ENCODE measurements around the gene ZCWPW1.
A peak's percentile ranks its signal among the peaks of the same experiment; 100 is the strongest.
"Not testable (repeated sequence)": the region's sequence is repeated elsewhere in the genome, so short reads cannot be mapped to it uniquely, and the experiment has no call there.

ZCWPW1 gene

DNA sequence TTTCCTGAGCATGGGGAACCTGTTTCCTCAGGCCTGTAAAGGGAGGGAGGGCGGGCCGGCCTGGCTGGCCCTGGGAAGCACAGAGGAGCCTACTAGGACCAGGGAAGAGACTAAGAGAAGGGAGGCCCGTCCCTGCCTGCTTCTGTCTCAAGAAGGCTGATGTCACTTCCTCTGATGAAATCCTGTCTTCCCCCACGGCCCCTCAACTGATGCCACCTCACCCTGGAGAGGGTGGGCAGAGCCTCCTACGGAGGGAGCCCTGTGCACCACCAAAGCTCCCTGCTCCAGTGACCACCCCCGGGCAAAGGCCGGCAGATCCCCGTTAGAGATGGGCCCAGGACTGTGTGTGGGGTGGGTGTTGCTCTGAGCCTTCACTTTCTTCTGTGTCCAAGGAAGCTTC, 56.2 kb downstream of the ZCWPW1 start:
- DNase-seq = no peak

DNA sequence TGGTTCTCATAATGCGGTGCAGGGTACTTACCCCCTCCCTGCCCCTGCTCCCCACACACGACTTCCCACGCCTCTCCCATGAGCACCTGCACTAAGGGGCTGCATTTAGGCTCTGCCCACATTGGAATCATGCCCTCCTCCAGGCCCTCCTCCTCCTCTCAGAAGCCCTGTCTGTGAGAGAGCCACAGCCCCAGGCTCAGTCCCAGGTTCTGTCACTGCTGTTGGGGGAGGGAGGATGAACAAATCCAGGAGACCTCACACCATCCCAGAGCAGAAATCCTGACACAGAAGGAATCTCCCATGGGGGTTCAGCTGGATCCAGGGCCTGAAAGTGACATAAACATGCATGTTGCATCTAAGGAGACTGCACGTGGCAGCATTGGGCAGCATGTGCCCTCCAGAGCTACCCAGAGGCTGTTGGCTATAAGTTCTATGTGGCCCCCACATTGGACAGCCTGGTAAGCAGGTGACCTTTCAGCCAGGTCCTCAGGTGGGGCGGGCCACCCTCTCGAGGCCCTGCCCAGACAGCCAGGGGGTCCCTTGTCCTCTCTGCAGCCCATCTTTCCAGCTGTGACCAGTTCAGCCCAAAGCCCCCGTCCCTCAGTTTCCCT, 56.8 kb downstream of the ZCWPW1 start:
- no peak for DNase-seq

DNA sequence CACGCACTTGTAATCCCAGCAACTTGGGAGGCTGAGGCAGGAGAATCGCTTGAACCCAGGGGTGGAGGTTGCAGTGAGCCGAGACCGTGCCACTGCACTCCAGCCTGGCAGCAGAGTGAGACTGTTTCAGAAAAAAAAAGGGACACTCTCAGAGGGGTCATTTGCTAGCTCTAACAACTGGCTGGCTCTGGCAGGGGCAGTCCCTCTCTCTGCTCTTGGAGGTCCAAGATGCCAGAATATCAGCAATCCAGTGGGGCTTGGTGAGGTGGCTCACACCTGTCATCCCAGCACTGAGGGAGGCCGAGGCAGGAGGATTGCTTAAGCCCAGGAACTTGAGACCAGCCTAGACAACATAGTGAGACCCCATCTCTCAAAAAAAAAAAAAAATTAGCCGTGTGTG, 57.8 kb downstream of the ZCWPW1 start:
- DNase-seq = no peak

DNA sequence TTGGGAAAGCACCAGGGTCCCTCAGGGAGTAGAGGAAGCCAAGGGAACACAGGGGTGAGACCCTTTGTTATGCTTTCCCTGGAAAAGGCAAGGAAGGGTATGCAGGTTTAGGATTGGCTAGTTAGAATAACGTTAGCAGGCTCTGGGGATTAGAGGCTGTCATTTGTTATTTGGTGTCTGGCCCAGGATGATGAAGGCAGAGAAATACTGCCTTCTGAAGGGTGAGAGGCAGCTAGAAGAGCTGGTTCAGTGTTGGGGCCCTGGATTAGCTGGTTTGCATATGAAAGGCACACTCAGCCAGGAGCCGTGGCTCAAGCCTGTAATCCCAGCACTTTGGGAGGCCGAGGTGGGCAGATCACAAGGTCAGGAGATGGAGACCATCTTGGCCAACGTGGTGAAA, 58.2 kb downstream of the ZCWPW1 start:
- peak; percentile 9 for DNase-seq

DNA sequence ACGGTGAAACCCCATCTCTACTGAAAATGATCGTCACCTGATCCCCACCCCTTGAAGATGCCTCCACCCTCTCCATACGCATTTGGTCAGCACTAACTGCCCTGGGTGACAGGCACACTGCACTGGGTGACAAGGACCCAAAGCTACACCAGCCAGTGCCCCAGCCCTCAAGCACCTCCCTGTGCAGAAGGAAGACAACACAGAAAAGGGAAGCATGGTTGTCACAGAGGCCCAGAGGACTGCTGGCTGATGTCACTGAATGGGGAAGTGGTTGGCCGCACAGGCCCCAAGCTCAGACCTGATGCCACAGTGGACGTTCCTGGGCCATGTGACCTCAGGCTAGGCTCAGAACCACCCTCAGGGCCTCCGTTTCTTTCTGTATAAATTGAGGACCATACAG, 59.4 kb downstream of the ZCWPW1 start:
- DNase-seq = no peak

DNA sequence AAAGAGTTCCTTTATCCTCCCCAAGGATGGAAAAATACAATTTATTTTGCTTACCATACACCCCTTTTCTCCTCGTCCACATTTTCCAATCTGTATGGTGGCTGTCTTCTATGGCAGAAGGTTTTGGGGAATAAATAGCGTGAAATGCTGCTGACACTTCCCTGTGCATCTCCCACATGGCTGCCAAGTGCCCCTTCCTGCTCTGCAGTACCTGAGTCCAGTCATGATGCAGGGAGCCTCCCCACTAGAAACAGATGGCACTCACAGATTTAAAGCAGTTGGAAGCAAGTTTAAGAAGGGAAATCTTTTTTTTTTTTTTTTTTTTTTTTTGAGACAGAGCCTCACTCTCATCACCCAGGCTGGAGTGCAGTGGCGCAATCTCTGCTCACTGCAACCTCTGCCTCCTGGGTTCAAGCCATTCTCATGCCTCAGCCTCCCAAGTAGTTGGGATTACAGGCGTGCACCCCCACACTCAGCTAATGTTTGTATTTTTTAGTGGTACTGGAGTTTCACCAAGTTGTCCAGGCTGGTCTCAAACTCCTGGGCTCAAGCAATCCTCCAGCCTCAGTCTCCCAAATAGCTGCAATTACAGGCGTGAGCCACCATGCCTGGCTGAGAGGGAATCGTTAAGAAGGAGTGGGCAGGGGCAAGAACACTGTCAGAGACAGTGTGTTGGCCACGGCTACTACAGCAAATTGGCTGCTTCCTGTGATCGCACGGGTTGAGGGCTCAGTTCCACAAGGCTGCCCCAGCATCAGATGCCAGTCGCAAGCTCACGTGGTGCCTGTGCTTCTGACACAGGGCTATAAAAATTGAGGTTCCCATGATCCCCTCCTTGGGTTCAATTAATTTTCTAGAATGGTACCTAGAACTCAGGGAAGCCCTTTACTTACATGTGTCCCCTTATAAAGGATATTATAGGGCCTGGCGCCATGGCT, 60.6 kb downstream of the ZCWPW1 start:
- no peak for DNase-seq

DNA sequence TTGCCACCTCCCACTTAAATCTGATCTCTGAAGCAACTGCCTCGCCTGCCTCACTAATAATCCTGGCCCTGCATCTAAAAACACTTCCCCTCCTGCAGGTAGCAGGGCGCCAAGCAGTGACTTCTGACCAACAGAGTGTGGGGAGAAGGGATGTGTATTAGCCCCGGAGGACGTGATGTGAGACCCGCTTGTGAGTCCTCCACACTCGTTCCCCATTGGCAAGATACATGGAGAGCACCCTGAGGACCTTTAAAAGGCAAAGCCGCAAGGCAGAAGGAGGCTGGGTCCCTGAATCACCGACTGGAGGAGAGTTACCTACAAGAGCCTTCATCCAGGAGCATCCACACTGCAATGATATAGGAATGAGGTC, 61.3 kb downstream of the ZCWPW1 start:
- no peak for DNase-seq

DNA sequence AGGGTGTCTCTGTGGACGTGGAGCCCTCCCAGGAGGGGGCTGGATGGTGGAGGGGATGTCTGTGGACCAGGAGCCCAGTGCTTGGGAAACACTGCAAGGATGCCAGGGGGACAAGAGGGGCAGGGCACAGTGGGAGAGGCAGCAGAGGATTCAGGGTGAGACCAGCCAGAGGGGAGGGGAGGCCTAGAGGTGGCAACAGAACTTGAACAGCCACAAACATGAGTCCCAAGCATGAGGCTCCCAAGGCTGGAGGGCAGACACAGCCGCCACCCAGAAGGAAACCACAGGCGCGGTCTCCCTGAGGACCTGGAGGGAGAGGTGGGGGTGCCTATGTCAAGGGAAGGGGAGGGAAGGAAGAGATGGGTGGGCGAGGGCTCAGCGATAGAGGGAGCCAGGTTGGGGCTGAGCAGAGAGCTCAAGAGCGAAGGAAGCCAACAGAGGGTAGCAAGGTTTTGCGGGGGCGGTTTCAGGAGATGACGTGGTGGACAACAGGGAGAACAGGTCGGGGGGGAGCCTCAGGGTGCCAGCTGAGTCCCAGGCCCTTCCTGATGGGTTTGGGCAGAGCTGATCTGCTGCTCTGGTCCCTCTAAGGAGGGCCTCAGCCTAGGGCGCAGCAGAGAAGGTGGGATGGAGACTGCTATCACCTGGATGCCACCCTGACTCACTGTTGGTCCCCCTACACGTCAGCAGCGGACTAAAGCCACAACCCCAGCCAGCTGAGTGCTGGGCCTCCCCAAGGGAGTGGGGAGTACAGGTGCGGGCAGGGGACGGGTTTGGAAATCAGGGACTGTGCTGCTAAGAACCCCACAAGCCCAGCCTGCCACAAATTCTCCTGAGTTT, 61.9 kb downstream of the ZCWPW1 start:
- no peak for DNase-seq

DNA sequence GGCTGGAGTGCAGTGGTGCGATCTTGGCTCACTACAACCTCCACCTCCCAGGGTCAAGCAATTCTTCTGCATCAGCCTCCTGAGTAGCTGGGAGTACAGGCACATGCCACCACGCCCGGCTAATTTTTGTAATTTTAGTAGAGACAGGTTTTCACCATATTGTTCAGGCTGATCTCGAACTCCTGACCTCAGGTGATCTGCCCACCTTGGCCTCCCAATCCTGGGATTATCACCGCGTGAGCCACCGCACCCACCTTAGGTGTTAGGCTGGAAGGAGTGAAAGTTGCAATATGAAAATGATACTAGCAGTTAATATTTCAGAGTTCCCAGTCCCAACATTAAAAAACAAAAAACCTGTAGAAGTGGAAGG, 62.5 kb downstream of the ZCWPW1 start:
- DNase-seq = not testable (repeated sequence)

DNA sequence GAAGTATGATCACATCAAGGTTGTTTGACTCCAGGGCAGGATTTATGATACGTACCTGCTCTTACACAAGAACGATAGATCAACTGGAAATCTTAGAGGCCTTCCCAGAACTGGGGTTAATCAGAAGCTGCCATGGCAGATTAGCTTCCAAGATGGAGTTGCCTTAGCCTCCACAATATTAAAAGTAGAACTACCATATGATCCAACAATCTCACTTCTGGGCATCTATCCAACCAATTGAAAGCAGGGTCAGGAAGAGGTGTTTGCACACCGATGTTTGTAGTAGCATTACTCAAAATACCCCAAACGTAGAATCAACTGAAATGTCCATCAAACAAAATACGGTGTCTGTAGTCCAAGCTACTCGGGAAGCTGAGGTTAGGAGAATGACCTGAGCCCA, 64.0 kb downstream of the ZCWPW1 start:
- DNase-seq = no peak

DNA sequence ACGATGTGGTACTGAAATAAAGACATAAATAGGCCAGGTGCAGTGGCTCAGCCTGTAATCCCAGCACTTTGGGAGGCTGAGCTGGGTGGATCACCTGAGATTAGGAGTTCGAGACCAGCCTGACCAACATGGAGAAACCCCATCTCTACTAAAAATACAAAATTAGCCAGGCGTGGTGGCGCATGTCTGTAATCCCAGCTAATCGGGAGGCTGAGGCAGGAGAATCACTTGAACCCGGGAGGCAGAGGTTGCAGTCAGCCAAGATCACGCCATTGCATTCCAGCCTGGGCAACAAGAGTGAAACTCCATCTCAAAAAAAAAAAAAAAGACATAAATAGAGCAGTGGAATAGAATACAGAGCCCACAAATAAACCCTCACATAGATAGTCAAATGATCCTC, 64.7 kb downstream of the ZCWPW1 start:
- not testable (repeated sequence) for DNase-seq

DNA sequence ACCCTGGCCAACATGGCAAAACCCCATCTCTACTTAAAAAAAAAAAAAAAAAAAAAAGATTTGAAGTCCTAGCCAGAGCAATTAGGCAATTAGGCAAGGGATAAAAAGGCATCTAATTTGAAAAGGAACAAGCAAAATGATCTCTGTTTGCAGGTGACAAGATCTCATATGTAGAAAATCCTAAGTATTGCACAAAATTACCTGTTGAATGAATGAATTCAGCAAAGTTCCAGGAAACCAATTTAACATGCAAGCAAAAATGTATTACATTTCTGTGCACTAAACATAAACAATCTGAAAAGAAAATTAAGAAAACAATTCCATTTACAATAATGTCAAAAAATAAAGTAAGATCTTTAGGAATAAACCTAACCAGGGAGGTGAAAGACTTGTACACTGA, 65.4 kb downstream of the ZCWPW1 start:
- DNase-seq = no peak

DNA sequence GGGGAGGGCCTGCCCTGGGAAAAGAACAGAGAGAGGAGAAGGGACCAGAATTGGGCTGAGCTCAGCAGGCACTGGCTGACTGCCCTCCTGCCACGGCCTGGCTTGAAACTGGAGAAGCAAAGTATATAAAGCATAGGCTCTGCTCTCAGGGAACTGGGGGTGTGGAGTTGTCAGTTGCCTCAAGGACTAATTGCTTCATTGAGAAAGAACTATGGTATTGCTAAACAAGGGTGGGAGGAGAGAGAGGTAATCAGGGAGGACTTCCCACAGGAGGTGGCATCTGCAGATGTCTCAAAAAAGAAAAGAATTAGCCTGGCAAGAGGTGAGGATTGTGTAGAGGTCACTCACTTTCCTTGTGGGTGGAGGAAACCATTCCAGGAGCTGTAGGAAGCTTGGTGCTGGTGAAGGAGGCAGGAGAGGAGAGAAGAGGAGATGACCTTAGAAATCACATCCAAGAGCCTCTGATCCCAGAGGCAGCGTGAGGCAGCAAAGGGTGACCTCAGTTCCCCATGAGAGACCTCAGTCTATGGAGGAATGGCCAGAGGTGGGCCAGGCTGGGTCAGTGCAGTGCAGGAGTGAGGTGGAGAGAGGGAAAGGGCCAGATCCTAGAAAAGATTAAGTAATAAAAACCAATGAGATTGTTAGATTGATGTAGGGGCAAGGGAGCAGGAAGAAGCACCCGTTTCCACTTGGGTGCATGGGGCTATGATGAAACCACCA, 68.2 kb downstream of the ZCWPW1 start:
- DNase-seq = no peak

DNA sequence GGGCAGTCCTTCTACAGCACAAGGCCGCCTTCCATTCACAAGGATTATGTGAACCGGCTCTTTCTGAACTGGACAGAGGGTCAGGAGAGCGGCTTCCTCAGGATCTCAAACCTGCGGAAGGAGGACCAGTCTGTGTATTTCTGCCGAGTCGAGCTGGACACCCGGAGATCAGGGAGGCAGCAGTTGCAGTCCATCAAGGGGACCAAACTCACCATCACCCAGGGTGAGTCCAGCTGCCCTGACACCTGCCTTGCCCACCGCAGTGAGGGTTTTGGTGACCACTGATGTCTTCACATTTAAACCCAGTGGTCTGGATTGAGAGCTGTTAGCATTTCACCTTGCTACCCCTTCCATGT, 69.7 kb downstream of the ZCWPW1 start:
- DNase-seq = no peak

DNA sequence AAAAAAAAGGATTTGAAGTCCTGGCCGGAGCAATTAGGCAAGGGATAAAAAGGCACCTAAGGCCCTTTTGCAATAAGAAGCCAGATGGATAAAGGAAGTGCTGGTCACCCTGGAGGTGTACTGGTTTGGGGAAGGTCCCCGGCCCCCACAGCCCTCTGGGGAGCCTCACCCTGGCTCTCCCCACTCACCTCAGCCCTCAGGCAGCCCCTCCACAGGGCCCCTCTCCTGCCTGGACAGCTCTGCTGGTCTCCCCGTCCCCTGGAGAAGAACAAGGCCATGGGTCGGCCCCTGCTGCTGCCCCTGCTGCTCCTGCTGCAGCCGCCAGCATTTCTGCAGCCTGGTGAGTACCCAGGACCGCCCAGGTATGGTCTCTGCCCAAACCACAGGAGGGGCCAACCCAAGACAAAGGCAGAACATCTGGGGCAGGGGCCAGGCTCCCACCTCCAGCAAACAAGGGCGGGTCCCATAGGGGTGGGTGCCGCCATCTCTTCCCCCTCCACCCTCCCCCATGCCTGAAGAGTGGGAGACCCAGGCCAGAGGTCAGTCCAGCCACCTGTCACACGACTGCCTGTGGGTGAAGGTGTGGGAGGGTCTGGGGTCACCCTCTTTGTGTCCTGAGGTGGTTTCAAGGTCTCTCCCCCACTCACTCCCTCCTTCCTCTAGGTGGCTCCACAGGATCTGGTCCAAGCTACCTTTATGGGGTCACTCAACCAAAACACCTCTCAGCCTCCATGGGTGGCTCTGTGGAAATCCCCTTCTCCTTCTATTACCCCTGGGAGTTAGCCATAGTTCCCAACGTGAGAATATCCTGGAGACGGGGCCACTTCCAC, 70.3 kb downstream of the ZCWPW1 start, which contains the start of gene PILRB:
Gene PILRB (plus strand): TSS at position 91 of the 830 bp plus-strand sequence. CDS start 186 bp downstream, at position 277.
- DNase-seq = no peak

DNA sequence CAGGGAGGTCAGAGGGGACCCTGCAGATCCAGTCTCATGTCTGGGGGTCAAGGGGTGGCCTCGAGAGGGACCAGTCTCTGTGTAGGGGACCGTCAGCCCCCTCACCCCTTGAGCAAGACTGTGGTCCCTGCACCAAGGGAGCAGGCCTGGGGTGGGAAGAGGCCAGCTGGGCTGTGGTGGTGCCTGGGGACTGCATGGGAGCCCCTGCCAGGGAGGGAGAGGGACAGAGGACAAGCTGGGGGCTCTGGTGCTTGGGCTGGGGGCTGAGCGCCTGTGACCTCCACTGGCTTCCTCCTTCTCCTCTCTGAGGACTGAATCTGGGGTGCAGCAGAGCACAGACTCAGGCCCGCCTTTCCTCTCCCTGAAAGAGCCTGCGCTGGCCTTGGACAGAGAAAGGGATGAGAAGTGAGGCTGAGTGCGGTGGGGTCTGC, 71.4 kb downstream of the ZCWPW1 start:
- no peak for DNase-seq

DNA sequence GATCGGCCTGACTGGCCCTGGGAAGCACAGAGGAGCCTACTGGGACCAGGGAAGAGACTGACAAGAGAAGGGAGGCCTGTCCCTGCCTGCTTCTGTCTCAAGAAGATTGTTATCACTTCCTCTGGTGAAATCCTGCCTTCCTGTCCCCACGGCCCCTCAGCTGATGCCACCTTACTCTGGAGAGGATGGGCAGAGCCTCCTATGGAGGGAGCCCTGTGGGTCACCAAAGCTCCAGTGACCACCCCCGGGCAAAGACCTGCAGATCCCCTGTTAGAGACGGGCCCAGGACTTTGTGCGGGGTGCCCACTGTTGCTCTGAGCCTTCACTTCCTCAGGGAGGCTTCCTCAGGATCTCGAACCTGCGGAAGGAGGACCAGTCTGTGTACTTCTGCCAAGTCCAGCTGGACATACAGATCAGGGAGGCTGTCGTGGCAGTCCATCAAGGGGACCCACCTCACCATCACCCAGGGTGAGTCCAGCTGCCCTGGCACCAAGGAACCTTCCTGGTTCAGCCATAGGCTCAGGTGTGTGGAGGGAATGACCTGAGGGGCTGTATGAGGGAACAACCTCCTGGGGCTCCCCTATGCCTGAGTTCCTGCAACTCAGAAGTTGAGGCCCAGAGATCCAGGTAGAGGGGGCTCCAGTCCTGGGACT, 72.0 kb downstream of the ZCWPW1 start:
- no peak for DNase-seq

DNA sequence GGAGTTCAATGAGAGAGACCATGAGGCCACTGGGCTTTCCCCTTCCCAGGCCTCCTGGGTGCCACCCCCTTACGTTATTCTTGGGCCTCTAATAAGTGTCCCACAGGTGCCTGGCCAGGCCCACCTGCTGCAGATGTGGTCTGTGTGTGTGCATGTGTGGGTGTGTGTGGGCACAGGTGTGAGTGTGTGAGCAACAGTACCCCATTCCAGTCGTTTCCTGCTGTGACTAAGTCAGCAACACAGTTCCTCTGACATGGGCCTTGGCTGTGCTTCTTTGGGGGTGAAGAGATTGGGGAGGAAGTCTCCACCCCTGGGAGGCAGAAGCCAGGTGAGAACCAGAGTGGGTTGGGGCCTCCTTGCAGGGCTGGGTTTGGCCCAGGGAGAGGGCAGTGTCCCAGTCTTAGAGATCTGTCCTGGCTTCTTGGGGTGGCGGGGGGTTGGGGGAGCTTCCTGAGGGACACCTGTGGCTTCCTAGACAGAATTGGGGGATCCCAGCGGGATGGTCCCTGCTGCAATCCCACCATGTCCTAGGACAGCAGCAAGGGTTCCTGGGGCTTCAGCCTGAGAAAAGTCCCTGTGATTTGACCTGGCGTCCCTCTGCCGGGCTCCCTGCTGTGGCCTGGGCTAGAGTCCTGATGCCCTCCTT, 74.7 kb downstream of the ZCWPW1 start:
- DNase-seq = no peak

DNA sequence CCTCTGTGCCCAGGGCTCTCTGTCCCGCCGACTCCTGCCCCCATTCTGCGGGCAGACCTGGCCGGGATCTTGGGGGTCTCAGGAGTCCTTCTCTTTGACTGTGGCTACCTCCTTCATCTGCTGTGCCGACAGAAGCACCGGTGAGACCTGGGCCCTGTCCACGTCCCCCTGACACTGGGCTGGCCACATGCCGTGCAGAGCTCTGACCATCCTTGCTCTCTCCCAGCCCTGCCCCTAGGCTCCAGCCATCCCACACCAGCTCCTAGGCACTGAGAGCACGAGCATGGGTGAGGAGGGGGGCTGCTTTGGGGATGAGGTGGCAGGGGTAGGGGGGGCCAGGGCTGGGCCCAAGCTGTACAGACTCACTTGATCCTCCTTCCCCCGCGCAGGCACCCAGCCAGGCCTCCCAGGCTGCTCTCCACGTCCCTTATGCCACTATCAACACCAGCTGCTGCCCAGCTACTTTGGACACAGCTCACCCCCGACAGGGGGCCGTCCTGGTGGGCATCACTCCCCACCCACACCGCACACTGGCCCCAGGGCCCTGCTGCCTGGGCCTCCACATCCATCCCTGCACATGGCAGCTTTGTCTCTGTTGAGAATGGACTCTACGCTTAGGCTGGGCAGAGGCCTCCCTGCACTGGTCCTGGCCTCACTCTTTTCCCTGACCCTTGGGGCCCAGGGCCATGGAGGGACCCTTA, 75.4 kb downstream of the ZCWPW1 start:
- no peak for DNase-seq

DNA sequence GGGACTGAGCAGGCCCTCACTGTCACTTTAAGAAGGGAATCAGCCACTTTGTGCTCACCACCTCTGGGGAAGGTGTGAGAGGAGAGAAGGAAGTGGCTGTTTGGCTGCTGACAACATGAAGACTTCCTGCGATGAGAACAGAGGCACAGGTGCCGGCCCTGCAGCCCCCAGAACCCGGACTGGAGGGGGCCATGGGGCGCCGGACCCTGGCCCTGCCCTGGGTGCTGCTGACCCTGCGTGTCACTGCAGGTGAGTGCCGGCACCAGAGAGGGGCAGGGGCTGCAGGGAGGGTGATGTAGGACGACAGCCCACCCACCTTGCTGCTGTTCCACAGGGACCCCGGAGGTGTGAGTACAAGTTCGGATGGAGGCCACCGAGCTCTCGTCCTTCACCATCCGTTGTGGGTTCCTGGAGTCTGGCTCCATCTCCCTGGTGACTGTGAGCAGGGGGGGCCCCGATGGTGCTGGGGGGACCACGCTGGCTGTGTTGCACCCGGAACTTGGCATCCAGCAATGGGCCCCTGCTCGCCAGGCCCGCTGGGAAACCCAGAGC, 76.2 kb downstream of the ZCWPW1 start:
- DNase-seq = not testable (repeated sequence)
